ENCODE data around the gene MINDY4.

The MINDY4 gene

DNA sequence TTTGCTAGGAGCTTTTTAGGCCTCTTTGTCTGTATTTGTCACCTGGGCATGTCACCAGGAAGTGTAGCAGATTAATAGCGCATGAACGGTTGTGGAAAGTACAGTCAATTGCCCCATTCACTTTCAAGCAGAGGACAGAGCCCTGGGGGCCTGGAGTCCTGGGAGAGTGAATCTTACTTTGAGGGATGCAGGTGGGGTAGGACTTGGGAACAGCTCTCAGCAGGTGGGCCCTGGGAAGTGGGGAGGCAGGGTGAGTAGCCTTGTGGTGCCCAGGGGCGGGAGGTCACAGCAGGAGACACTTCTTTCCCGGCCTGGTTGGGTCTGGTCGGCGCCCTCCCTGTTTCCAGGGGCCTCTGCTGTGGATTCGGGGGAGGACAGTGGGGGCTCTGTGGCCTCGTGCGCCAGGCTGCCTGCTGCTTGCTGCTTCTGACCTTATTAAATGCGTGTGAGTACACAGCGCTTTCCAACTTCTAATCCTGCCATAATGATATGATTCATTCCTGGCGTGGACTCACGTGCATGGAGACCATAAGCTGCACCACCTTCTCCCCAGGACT, 88.8 kb downstream of the MINDY4 start:
- DNase-seq: no peak

DNA sequence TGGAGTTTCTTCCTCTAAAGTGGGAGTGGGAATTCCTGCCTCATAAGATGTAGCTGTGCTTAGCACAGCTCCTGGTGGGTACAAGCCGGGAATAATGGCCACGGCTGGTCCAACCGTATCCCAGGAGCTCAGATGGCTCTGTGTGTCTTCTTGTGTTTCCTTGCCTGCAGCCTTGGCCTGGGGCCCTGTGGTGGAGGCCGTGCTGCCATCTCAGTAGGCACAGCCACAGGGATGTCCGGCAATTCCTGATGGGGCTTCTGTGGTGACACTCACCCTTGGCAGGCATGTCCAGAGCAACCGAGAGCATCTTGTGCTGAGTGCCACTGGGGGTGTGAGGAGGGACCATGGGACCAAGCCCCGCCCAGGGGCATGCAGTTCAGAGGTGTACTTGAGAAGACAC, 90.4 kb downstream of the MINDY4 start:
- DNase-seq: no peak

DNA sequence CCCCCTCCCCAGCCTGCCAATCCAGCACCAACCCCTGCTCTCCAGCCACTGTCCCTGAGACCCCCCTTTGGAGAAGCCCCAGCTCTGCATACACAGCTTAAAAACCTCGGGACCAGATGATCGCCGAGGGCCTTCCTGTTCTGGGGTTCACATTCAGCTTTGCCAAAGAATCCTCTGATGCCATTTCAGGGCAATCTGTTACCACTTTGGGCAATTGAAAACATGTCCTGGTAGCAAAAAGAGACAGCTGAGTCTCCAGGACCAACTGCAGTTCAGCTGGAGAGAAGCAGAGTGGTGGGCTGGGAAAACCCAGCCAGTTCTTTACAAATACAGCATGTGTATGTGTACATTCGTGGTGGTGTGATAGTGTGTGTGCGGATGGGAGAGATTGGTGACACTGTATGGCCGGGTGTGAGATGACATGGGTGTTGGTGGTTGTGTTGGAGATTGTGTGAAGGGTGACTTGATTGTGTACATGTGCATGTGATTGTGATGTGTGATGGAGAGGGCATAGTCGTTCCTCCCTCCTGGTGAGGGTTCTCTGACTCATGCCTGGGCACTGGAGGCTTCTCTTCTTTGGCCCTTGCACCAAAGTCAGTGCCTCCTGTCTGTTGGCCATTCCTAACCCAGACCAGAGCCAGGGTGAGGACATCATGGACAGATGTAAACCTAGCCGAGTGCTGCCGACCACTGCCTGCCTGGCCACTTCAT, 91.9 kb downstream of the MINDY4 start:
- DNase-seq: no peak

DNA sequence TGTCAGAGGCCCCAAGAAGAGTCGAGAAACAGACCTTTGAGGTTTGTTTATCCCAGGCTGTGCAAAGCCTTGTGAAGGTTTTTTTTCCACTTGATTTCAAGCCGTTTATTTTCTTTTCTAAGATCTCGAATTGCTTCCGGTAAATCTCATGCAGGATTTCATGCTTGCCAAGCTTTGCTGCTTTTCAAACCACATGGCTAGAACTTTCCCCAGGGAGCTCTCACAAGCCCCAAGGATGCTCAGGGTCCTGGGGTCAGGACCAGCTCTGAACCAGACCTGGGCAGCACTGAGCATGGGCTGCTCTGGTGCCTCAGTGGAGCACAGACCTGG, 92.5 kb downstream of the MINDY4 start:
- DNase-seq: no peak

DNA sequence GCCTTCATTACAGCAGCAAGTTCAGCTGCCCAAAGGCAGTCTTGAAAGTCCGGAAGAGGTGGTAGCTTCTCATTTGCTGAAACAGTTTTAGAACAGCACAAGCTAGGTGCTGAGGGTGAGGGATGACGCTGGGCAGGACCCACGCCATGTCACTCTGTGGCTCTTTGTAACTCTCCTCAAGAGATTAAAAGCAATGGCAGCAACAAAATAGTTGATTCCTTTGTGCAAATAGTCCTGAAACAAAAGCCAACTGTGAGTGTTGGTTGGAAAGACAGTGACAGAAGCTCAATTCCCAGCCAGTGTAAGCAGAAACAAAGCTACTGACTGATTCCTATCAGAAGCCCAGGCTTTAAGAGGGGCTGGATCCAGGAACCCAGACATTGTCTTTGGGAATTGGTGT, 92.9 kb downstream of the MINDY4 start:
- no peak for DNase-seq

DNA sequence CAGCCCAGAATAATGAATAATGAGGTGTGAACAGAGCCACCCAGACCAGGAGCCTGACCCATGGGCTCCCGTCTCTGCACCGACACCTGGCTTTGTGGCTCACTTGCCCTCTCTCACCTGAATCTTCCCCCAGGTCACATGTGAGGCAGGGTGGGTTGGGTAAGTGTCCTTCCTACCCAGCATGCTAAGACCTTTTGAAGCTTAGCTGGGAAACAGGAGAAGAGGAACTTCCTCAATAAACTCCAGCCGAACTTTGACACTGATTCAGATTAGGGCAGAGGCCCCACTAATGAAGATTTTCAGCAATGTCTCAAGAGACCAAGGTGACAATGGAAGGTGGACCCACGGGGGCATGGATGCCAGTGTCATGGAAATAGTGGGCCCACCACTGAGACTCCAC, 93.9 kb downstream of the MINDY4 start:
- no peak for DNase-seq

DNA sequence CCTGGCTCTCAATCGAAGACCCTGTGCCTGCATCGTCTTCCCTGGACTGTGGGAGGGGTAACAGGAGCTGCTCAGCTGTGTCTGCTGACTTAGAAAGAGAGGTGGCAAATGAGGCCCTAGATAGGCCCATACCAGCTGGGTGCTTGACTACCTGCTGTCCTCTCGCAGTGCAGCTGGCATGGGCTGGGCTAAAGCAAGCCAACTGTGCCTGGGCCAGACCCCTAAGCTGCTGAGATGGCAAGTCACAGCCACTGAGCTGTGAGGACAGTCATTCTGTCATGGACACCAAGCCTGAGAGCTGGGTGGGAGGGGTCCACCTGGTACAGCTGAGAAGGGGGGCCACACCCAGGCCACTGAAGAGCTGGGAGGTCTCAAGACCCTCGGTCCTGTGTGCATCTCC, 94.6 kb downstream of the MINDY4 start:
- DNase-seq: no peak

DNA sequence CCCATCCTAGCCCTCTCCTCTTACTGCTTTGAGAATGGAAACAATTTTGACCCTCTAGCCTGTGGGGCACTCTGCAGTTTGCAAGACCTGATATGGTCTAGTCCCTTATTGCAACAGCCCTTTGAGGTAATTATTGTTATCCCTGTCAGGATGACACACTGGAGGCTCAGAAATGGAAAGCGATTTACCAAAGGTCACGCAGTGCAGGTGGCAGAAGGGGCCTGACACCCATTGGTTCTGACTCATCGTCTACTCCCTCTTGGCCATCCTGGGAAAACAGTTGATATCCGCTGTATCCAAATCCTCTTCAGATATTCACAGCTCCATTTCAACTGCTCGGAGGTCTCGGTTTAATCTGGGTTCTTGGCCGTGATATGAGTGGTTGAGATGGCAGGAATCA, 95.7 kb downstream of the MINDY4 start:
- DNase-seq: no peak

DNA sequence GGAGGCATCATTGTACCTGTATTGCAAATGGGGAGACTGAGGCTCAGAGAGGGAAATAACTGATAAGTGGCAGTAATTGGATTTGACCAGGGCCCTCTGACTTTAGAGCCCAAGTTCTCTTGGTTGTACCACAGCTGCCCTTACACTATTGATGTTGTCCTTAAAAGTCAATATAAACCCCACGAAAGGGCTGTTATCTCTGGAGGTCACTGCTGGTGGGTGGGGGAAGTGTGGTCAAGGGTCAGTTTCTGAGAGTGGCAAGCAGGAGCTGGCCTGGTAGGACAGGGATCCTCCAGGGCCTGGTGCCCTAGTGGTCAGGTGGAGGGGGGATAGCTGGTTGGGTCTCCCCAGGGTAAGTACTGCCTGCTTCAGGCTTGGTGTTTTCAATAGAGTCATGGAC, 96.3 kb downstream of the MINDY4 start:
- DNase-seq: no peak

DNA sequence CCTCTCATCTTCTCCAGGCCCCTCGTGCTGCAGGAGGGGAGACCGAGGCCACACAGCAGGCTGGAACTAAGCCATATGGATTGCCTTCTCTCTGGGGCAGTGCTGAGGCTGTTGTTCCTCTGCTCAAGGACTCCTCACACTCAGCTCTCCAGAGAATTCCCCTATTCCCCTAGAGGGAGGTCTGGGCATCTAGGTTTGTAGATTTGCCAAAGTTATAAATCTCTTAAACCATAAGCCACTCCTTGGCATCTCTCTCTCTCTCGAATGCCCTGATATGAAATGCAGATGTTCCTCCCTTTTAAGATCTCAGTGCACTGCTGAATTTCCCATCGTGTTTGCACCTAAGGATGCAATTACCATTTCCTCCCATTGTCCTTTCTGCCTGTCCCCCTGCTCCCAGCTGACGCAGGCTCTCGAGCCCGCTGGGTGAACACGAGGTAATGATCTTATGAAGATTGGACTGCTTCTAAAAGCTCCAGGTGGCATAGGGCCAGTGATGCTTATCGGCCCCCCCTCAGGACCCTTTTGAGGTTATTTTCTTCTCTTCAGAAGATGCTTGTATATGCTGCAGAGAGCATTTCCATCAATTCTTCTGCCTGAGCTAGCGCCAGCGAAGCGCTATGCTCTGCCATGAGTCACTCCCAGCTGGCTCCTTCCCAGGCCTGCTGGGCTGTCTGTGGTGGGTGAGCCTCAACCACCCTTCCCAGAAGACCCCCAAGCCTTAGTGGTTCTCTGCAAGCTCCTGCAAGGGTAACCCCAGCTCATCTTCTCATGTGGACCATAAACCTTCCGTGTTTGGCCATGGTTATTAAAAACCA, 98.8 kb downstream of the MINDY4 start:
- no peak for DNase-seq

DNA sequence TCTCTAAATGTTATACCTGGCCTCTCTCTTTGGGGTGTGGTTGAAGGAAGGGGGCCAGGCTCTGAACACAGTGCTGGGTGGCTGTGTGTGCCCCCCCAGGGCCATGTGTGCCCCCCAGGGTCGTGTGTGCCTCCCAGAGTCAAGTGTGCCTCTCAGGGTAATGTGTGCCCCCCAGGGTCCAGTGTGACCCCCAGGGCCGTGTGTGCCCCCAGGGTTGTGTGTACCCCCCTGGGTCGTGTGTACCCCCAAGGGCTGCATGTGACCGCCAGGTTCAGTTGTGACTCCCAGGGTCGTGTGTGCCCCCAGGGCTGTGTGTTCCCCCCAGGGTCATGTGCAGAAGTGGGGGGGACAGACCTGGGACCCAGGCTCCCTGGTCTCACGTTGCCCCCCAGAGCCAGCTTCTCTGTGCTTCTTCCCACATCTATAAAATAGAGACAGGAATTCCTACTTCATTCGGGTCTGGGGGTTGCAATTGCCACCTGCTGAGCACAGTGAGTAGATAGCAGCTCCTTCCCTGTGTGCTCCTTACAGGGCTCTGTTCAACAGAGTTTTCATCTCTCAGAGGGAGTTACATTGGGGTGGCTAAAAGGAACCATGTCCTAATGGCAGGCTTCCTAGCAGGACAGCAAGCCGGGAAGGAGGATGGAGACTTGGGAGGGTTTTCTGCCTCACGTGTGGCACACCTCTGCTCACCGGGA, 99.8 kb downstream of the MINDY4 start:
- DNase-seq: no peak

DNA sequence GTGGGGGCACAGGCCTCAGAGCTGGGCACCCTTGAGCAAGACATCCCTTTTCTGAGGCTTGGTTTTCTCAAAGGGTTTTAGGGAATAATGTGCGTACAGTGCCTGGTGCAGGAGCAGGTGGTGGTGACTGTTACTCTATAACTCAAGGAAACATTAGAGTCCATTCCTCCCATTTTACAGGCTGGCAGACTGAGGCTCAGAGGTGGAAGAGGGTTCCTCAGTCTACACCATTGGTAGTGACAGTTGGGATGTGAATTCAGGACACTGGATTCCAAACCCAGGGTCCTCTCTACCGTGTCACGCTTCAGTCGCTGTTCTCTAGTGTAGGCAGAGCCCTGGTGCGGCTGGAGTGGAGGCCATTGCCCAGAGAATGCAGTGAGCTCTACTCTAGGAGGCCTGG, 100.4 kb downstream of the MINDY4 start:
- no peak for DNase-seq

DNA sequence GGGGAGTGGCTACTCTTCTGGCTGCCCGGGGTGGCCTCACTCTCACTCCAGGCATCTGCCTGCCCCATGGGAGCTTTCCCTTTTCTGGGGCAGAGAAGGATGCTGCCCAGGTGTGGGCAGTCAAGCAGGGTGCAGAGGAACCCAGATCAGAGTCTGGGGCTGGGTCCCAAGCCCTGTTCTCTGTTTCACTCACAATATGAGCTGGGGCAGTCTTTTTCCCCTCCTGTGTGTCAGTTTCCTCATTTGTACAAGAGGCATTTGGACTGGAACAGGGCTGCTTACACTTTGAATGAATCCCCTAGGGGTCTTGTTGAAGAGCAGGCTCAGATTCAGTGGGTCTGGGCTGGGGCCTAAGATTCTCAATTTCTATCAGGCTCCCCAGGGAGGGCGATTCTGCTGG, 102.0 kb downstream of the MINDY4 start:
- no peak for DNase-seq

DNA sequence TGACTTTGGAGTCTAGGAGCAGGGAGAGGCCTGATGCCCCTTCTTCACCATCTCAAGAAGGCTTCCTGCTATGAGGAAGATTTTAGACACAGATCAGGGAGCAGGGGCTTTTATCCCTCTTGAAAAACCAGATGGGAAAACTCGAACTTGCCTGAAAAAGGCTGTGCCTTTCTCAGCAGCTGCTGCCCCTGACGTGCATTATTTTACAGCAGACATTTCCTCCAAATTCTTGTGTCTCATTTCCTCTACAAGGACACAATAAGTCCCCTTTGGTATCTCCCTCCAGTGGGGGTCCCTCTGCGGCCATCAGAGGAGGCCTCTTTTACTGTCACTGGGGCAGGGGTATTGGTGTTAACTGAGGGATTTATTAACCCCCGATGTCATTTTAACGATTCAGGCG, 102.4 kb downstream of the MINDY4 start:
- no peak for DNase-seq

DNA sequence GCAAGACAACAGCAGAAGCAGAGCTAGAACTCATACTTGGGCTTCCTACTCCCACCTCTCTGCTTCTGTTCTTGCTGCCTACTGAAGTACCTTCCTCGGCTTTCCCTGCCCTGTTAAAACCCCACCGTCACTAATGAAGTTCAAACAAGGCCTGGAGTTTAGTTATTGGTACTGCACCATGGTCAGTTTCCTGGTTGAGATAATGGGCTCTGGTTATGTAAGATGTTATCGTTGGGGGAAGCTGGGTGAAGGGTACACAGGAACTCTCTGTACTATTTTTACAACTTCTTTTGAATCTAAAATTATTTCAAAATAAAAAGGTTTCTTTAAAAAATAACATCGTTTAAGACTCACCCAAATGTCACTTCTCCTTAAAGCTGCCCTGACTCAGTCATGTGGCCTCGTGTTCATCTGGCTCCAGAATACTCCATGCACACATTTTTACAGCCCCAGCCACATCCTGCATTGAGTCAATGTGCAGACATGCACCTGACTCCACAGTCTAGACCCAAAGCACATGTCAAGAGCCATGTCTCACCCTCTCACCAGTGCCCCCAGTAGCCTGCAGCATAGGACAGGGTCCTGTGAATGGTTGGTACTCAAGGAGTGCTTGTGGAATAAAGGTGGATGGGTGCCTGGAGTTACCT, 103.6 kb downstream of the MINDY4 start:
- DNase-seq: no peak

DNA sequence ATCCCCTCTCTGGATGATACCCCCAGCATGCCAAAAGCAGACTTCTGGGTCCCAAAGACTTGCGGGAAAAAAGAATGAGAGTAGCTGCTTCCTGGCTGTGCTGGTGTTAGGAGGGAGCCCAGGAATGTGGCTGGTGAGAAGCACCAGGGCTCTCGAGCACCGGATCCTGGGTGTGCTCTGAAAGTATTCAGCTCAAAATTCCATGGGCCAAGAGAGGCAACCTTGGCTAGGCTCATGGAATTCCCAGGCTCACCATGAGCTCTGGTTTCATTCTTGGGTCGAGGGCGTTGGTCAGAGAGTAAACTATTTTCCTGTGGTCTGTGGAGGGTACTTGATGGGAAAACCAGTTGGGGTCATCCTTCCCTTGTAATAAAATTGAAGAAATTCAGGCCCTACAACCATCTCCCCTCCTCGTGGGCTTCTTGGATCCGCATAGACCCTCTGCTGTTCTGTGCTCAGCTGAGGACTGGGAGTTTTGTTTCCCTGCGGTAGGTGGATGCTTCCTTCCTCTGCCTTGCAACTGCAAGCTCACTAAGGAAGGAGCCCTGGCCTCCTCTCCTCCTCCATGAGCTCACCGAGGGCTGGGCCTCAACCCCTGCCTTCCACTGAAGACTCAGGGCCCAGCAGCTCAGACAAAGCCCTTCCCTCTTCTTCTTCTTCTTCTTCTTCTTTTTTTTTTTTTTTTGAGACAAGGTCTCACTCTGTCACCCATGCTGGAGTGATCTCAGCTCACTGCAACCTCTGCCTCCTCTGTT, 106.0 kb downstream of the MINDY4 start:
- DNase-seq: no peak

DNA sequence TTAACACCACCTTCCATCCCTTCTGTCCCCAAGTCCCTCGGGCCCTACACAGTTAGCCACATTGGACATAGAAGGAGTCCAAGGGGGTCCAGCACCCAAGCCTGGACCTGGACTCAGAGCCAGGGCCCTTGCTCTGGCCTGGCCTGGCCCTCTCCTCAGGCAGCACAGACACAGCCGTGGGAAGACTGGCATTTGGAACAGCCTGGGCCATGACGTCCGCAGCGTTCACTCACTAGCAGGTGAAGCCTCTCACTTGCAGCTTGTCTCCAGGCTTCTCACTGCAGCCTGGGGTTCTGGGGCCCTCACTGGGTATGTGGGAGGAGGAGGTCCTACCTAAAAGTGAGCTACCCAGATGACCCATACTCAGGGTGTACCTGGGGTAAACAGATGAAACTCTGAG, 106.8 kb downstream of the MINDY4 start:
- DNase-seq: no peak

DNA sequence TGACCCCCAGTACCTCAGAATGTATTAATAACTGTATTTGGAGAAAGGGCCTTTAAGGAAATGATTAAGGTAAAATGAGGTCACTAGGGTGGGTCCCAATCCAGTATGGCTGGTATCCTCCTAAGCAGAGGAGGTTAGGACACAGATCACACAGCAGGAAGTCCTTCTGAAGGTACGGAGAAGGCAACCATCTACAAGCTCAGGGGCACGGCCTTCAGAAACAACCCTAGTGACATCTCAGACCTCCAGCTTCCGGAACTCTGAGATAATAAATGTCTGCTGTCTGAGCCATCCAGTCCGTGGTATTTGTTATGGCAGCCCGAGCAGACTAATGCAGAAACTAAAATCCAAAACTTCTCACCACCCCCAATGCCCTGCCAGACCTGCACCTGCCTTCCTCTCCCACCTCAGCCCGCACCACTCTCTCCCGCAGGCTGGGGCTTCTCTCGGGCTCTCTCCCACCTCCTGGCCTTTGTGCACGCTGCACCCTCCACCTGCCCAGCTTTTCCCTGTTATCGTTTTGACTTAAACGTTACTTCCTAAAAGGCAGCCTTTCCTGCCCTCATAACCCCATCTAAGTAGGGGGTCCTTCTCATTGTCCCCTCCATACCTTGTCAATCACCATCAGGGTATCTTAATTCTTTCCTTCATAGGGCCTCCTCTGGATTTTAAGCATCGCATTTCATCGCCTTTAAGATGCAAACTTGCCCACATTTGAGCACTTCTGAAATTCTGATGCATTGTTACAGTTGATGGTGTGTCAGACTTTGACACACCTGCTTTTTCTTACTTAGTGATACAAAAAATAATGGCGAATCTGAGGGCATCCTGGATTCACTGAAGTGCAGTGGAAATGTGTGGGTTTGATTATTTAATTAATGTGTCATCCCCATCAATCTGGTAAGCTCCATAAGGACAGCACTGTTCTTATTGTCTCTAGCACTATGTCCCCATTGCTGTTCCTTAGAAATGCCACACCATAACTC, 108.2 kb downstream of the MINDY4 start:
- no peak for DNase-seq

DNA sequence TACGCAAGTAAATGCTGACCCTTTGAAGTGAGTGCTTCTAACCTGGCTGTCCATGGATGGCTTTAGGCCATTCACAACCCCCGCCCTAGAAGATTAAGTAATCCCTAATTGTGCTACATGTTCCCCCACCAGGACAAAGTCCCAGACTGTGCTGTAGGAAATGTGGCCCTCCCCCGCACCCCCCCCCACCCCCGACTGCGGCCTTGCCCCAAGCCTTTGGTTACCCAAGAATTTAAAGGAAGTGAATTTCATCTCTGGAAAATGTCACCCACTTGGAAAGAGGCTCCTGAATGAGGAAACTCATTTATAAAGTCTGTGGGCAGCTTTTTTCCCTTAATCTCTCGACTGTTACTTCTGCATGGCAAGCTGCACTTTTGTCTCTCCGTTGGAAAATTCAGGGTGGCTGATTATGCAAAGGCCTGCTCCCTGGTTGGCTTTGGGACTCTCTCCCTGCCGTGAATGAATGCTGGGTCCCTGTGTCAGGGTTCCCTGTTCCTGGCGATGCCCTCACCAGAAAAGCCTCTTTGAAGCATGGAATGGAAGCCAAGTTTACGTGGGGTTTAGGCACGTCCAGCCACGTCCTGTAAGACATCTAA, 109.0 kb downstream of the MINDY4 start:
- DNase-seq: no peak

DNA sequence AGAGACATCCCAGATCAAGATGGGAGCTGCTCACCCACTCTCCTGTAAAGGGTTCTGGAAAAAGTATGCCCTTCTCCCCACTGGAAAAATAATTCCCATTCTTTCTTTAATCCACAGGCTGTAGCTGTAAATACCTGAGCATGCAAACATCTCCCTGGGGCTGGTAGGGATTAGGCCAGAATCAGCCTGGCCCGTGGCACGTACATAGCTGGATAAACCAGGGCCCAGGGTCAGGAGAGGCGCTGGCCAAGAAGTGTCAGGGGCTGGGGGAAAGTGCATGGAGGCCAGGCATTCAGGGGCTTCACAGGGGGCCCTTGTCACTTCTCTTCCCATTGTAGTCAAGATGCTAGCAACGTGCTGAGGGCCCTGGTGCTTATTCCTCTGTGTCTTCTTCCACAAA, 109.7 kb downstream of the MINDY4 start:
- DNase-seq: no peak

DNA sequence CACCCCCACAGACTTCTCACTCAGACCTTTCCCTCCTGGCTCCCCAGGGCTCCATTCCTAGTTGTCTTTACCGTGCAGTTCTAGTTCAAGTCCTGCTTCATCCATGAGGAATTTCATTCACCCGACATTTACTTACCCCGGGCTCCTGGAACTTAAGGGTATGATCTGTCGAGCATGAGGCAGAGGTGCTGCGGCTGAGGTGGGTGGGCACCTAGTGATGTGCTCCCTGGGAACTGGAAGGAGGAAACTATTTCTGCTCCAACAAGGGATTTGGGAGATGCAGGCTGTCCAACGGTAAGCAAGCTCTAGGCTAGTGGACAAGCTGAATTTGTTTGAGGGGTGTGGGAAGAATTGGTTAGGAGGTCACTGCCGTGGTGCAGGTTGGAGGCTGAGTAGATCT, 110.2 kb downstream of the MINDY4 start:
- no peak for DNase-seq
